GM23338 (cell line): ENCODE measurements around the gene LRRC47. TPM values are rescaled to one million over a fixed set of nuclear protein-coding genes. Genes with fewer than 3 reads are reported as not detected.

Experiments used
- ATAC-seq: fragments of 200-7000 bp; cut with Tn5 transposase; 3 replicates; pipeline ENCODE4 v1.9.1; 2020
- DNase-seq: peaks from one replicate; pipeline ENCODE4 v3.0.0-alpha.2; 2015; ENCODE audit warnings: low spot score
- H2AFZ ChIP-seq: fragments of 200-600 bp; sonication (generic); 2 replicates; pipeline ENCODE4 v1.8.0; 2016; ENCODE audit warnings: antibody characterized with exemption, mild to moderate bottlenecking, moderate library complexity
- H3F3A ChIP-seq: fragments of 200-600 bp; sonication (generic); replicated peaks from 2 replicates; pipeline ENCODE4 v1.8.0; 2017; ENCODE audit warnings: antibody characterized with exemption, mixed run types, low read depth
- H3K27ac ChIP-seq: fragments of 200-600 bp; sonication (generic); 2 replicates; pipeline ENCODE4 v1.6.1; 2016; ENCODE audit warnings: low read depth
- H3K27me3 ChIP-seq: fragments of 200-600 bp; sonication (generic); 2 replicates; pipeline ENCODE4 v1.8.0; 2016; ENCODE audit warnings: mild to moderate bottlenecking, mixed run types, moderate library complexity; ENCODE audit not compliant: insufficient read depth
- H3K36me3 ChIP-seq: fragments of 200-600 bp; sonication (generic); 2 replicates; pipeline ENCODE4 v1.8.0; 2016; ENCODE audit warnings: mild to moderate bottlenecking; ENCODE audit not compliant: insufficient read depth
- H3K4me1 ChIP-seq: fragments of 200-600 bp; sonication (generic); 2 replicates; pipeline ENCODE4 v1.8.0; 2016; ENCODE audit warnings: mild to moderate bottlenecking, moderate library complexity; ENCODE audit not compliant: insufficient read depth
- H3K4me2 ChIP-seq: fragments of 200-600 bp; sonication (generic); 2 replicates; pipeline ENCODE4 v1.7.1; 2017; ENCODE audit warnings: mixed run types
- H3K4me3 ChIP-seq: fragments of 200-600 bp; sonication (generic); 2 replicates; pipeline ENCODE4 v1.6.1; 2016; ENCODE audit warnings: mixed run types
- H3K79me2 ChIP-seq: fragments of 200-600 bp; sonication (generic); replicated peaks from 2 replicates; pipeline ENCODE4 v1.8.0; 2017; ENCODE audit warnings: mild to moderate bottlenecking; ENCODE audit not compliant: insufficient read depth
- H3K9me2 ChIP-seq: fragments of 200-600 bp; sonication (generic); 2 replicates; pipeline ENCODE4 v1.8.0; 2017; ENCODE audit not compliant: insufficient read depth
- H4K20me1 ChIP-seq: fragments of 200-600 bp; sonication (generic); replicated peaks from 2 replicates; pipeline ENCODE4 v1.8.0; 2017; ENCODE audit warnings: mild to moderate bottlenecking; ENCODE audit not compliant: insufficient read depth
- H3K27ac Mint-ChIP-seq: 2 replicates; pipeline ENCODE4 v1.8.0; 2020; ENCODE audit warnings: inconsistent platforms, mild to moderate bottlenecking, moderate library complexity, mixed read lengths
- H3K27me3 Mint-ChIP-seq: 3 replicates; pipeline ENCODE4 v1.8.0; 2022; ENCODE audit warnings: low read depth, mild to moderate bottlenecking, moderate library complexity, mixed read lengths, inconsistent platforms; ENCODE audit not compliant: insufficient read depth, poor library complexity
- H3K36me3 Mint-ChIP-seq: 3 replicates; pipeline ENCODE4 v1.8.0; 2021; ENCODE audit warnings: low read depth, mild to moderate bottlenecking, inconsistent platforms, moderate library complexity, mixed read lengths
- H3K4me1 Mint-ChIP-seq: 3 replicates; pipeline ENCODE4 v1.8.0; 2020; ENCODE audit warnings: mild to moderate bottlenecking, inconsistent platforms, mixed read lengths
- H3K4me3 Mint-ChIP-seq: 3 replicates; pipeline ENCODE4 v1.8.0; 2021; ENCODE audit warnings: moderate library complexity, mild to moderate bottlenecking, inconsistent platforms, mixed read lengths
- H3K9me3 Mint-ChIP-seq: 3 replicates; pipeline ENCODE4 v1.8.0; 2020; ENCODE audit warnings: moderate library complexity, mild to moderate bottlenecking, inconsistent platforms, mixed read lengths
- NANOG ChIP-seq: IDR thresholded peaks from 2 replicates; pipeline ENCODE4 v1.6.1; 2016; ENCODE audit warnings: antibody characterized with exemption, borderline replicate concordance
- STAT1 ChIP-seq: IDR thresholded peaks from one replicate; pipeline ENCODE4 v1.6.1; 2016; ENCODE audit warnings: antibody characterized with exemption; ENCODE audit not compliant: unreplicated experiment
- polyA plus RNA-seq: library from polyadenylated mRNA; unstranded; fragments of >200 nt; fragmentation: Nextera tagmentation; extraction: Ambion mirVana; gene quantifications from 2 replicates; pipeline ENCODE4 v1.2.1, GENCODE V29; 2016
- total RNA-seq: library from RNA; depleted of rRNA; stranded (reverse); fragments of >200 nt; shearing (Covaris generic); gene quantifications from 2 replicates; pipeline ENCODE4 v1.2.3, GENCODE V29; 2014
- TF ChIP-seq, protein P1 (sequence below): fragments of 250-450 bp; sonication (Bioruptor Pico); IDR thresholded peaks from 2 replicates; pipeline ENCODE4 v1.5.0; 2020; ENCODE audit warnings: mild to moderate bottlenecking, moderate library complexity
- TF ChIP-seq, protein P2 (sequence below): IDR thresholded peaks from 2 replicates; pipeline ENCODE4 v1.6.1; 2016; ENCODE audit warnings: antibody characterized with exemption

The LRRC47 gene
- total and polyA plus RNA-seq, 2 experiments from 2014 or later, result 15.8 to 76.8 TPM

DNA sequence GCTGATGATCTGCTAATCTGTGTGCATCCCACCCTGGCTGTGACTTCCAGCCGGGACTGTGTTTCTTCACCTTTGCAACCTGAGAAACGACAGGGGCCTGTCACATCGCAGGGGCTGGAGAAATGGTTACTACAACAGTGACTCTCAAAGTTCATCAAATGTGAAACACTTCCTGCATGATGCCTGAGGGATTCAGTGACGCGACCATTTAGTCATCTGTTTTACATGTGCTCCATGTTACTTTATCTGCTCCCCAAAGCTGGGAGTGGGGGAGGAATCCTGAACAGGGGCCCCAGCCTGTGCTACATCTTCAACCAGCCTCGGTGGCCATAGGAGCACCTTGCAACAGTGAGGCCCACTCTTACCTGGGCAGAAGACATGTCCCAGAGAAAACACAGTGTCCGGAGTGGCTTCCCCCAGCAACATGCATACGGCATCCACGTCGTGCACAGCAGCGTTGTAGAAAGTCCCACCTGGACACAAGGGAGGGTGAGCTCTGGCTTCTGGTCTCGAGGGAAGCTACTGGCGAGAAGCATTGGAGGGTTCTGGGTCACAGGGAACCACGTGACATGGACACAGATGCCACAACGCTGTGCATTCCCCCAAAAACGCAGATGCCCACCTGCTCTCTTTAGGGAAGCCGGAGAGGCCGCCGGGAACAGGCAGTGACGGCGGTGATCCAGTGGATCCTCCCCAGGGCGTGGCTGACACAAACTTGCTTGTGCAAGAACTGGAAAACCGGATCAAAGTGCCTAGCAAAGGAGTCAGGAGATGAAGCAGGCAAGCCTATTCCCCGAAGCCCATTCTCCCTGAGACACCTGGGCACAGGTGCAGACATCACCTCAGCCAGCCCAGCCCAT lies 53.6 kb downstream of the LRRC47 start (continued):
- TF ChIP-seq, protein P1, sequence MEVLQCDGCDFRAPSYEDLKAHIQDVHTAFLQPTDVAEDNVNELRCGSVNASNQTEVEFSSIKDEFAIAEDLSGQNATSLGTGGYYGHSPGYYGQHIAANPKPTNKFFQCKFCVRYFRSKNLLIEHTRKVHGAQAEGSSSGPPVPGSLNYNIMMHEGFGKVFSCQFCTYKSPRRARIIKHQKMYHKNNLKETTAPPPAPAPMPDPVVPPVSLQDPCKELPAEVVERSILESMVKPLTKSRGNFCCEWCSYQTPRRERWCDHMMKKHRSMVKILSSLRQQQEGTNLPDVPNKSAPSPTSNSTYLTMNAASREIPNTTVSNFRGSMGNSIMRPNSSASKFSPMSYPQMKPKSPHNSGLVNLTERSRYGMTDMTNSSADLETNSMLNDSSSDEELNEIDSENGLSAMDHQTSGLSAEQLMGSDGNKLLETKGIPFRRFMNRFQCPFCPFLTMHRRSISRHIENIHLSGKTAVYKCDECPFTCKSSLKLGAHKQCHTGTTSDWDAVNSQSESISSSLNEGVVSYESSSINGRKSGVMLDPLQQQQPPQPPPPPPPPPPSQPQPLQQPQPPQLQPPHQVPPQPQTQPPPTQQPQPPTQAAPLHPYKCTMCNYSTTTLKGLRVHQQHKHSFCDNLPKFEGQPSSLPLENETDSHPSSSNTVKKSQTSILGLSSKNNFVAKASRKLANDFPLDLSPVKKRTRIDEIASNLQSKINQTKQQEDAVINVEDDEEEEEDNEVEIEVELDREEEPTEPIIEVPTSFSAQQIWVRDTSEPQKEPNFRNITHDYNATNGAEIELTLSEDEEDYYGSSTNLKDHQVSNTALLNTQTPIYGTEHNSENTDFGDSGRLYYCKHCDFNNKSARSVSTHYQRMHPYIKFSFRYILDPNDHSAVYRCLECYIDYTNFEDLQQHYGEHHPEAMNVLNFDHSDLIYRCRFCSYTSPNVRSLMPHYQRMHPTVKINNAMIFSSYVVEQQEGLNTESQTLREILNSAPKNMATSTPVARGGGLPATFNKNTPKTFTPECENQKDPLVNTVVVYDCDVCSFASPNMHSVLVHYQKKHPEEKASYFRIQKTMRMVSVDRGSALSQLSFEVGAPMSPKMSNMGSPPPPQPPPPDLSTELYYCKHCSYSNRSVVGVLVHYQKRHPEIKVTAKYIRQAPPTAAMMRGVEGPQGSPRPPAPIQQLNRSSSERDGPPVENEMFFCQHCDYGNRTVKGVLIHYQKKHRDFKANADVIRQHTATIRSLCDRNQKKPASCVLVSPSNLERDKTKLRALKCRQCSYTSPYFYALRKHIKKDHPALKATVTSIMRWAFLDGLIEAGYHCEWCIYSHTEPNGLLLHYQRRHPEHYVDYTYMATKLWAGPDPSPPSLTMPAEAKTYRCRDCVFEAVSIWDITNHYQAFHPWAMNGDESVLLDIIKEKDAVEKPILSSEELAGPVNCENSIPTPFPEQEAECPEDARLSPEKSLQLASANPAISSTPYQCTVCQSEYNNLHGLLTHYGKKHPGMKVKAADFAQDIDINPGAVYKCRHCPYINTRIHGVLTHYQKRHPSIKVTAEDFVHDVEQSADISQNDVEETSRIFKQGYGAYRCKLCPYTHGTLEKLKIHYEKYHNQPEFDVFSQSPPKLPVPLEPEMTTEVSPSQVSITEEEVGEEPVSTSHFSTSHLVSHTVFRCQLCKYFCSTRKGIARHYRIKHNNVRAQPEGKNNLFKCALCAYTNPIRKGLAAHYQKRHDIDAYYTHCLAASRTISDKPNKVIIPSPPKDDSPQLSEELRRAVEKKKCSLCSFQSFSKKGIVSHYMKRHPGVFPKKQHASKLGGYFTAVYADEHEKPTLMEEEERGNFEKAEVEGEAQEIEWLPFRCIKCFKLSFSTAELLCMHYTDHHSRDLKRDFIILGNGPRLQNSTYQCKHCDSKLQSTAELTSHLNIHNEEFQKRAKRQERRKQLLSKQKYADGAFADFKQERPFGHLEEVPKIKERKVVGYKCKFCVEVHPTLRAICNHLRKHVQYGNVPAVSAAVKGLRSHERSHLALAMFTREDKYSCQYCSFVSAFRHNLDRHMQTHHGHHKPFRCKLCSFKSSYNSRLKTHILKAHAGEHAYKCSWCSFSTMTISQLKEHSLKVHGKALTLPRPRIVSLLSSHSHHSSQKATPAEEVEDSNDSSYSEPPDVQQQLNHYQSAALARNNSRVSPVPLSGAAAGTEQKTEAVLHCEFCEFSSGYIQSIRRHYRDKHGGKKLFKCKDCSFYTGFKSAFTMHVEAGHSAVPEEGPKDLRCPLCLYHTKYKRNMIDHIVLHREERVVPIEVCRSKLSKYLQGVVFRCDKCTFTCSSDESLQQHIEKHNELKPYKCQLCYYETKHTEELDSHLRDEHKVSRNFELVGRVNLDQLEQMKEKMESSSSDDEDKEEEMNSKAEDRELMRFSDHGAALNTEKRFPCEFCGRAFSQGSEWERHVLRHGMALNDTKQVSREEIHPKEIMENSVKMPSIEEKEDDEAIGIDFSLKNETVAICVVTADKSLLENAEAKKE (CRISPR knock-in tag), result no peak

DNA sequence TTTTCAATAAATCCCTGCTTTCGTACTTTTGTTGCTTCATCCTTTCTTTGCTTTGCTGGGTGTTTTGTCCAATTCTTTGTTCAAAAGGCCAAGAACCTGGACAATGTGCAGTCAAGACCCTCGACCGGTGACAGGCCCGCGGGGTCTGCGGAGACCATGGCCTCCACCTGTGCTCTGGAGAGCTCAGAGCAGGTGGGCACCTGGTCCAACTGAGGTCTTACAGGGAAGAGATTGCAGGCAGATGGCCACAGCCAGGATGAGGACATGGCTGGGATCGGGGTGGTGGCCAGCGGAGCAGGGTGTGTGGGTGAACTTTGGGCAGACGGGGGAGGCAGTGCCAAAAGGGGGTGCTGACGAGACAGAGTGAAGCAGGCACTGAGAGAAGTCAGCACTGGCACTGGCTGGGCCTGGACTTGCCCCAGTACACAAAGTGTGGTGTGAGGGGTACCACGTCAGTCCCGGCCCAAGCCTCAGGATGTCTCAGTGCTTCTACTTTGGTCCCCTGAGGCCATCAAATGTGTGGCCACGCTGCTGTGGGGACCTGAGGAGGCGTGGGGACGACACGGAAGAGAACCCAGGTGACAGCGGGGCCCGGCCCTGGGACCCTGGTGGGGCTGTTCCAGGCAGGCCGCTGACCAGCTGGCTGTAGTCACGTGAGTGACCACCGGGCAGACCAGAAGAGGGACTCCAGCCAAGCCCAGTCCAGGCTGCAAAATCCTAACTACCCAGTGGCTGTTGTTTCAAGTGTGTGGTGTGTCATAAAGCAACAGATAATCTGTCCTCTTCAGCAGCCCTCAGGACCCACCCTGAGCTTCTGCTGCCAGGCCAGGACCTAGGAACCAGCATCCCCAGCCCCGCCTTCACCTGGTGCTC lies 54.5 kb downstream of the LRRC47 start:
- Histone ChIP-seq H3K4me3 (no peak overlapping the region), H3K27me3 (no peaks in the 10 kb centered on the region), H3K9me2 (no peaks in the 10 kb centered on the region), H3K4me2 (no peak overlapping the region), H3K36me3 (peaks cover 8% of the 10 kb centered on the region; the same call in 1 of the 2 replicates), H3K27ac (no peak overlapping the region), H4K20me1 (peaks cover 22% of the 10 kb centered on the region), H2AFZ (no peak overlapping the region), H3K4me1 (peaks cover 13% of the 10 kb centered on the region; the same call in 1 of the 2 replicates), H3K79me2 (peaks cover 34% of the 10 kb centered on the region), H3F3A (0 out of 2 replicates have a peak, but pooled peaks cover 8% of the 10 kb centered on the region)
- DNase-seq (no peak), ATAC-seq (no peak)
- H3K4me1 Mint-ChIP-seq, result peaks cover 25% of the 10 kb centered on the region
- peaks cover 15% of the 10 kb centered on the region for H3K27me3 Mint-ChIP-seq
- H3K27ac Mint-ChIP-seq, result peak overlapping the region; percentile 69; the same call in 1 of the 2 replicates
- H3K9me3 Mint-ChIP-seq, result no peaks in the 10 kb centered on the region
- no peak overlapping the region for H3K4me3 Mint-ChIP-seq
- H3K36me3 Mint-ChIP-seq, result peaks cover 48% of the 10 kb centered on the region
- TF ChIP-seq STAT1, result no peak
- TF ChIP-seq, protein P1 (CRISPR knock-in tag), result no peak
- TF ChIP-seq, protein P2, sequence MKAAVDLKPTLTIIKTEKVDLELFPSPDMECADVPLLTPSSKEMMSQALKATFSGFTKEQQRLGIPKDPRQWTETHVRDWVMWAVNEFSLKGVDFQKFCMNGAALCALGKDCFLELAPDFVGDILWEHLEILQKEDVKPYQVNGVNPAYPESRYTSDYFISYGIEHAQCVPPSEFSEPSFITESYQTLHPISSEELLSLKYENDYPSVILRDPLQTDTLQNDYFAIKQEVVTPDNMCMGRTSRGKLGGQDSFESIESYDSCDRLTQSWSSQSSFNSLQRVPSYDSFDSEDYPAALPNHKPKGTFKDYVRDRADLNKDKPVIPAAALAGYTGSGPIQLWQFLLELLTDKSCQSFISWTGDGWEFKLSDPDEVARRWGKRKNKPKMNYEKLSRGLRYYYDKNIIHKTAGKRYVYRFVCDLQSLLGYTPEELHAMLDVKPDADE, result no peak
- no peak for TF ChIP-seq NANOG
